OCI-LY1 (cell line): ENCODE results near the gene WNT16.

Source experiments
- EZH2 ChIP-seq: fragments of 200-600 bp; sonication (generic), shearing (Covaris generic); IDR thresholded peaks from 2 replicates; pipeline ENCODE4 v1.8.0; 2017; ENCODE audit warnings: borderline replicate concordance, mixed run types, mild to moderate bottlenecking, antibody characterized with exemption, low read length, moderate library complexity, mixed read lengths
- TF ChIP-seq, protein P1 (sequence below): fragments of 200-600 bp; sonication (generic), shearing (Covaris generic); IDR thresholded peaks from 2 replicates; pipeline ENCODE4 v1.5.1; 2017; ENCODE audit warnings: mild to moderate bottlenecking, antibody characterized with exemption, low read length, moderate library complexity, mixed read lengths

DNA sequence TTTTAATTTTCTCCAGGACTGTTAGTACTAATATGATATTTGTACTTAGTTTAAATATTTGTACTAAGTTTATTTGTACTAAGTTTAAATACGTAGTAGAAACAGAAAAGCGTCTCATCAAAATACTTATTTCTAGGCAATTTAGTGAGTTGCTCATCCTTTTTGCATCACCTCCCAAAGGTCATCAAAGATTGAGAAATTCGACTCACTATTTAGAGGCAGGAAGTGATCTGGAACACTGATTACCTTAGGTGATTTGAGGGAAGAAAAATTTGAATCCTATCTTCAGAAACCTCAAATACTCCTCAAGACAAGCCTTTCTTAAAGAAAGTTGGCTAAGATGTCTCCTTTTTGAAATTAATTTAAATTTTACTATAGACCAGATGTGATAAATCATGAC, 14.5 kb downstream of the WNT16 start:
- TF ChIP-seq, protein P1, sequence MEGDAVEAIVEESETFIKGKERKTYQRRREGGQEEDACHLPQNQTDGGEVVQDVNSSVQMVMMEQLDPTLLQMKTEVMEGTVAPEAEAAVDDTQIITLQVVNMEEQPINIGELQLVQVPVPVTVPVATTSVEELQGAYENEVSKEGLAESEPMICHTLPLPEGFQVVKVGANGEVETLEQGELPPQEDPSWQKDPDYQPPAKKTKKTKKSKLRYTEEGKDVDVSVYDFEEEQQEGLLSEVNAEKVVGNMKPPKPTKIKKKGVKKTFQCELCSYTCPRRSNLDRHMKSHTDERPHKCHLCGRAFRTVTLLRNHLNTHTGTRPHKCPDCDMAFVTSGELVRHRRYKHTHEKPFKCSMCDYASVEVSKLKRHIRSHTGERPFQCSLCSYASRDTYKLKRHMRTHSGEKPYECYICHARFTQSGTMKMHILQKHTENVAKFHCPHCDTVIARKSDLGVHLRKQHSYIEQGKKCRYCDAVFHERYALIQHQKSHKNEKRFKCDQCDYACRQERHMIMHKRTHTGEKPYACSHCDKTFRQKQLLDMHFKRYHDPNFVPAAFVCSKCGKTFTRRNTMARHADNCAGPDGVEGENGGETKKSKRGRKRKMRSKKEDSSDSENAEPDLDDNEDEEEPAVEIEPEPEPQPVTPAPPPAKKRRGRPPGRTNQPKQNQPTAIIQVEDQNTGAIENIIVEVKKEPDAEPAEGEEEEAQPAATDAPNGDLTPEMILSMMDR = no peak
- no peak for TF ChIP-seq EZH2
